Lower leg skin (tissue), 3 donors: ENCODE measurements around the gene PYGO2.

Experiments used
- CTCF ChIP-seq, 3 donors: fragments of 450-650 bp; IDR thresholded peaks; one replicate each; pipeline ENCODE4 v1.5.1; 2016; ENCODE audit warnings: antibody characterized with exemption in 3 of 3, mild to moderate bottlenecking in 3 of 3, moderate library complexity in 2 of 3
- POLR2A ChIP-seq, 2 donors: fragments of 450-650 bp; IDR thresholded peaks; one replicate each; pipeline ENCODE4 v1.6.1; 2016 to 2017; ENCODE audit warnings: antibody characterized with exemption in 2 of 2, mild to moderate bottlenecking in 1 of 2, moderate library complexity in 1 of 2

GRCh38 chr1:155002464-155003226 is 41.1 kb upstream of the PYGO2 start, which contains the start of gene ZBTB7B:
- TF ChIP-seq CTCF (IDR thresholded peaks at IDR 0.05) (no peak), POLR2A (IDR thresholded peaks at IDR 0.05) (no peak)
